GM23248 (cell line): Measurements from ENCODE around the gene LSAMP.

Experiments used
- EZH2 ChIP-seq: fragments of 200-600 bp; sonication (generic); IDR thresholded peaks from 2 replicates; pipeline ENCODE4 v1.6.1; 2018; ENCODE audit warnings: antibody characterized with exemption, mild to moderate bottlenecking; ENCODE audit not compliant: insufficient read depth, poor library complexity, severe bottlenecking
- EZH2phosphoT487 ChIP-seq: fragments of 200-600 bp; sonication (generic); IDR thresholded peaks from 2 replicates; pipeline ENCODE4 v1.6.1; 2018; ENCODE audit warnings: antibody characterized with exemption, moderate library complexity, mild to moderate bottlenecking, low read depth; ENCODE audit not compliant: insufficient read depth

DNA sequence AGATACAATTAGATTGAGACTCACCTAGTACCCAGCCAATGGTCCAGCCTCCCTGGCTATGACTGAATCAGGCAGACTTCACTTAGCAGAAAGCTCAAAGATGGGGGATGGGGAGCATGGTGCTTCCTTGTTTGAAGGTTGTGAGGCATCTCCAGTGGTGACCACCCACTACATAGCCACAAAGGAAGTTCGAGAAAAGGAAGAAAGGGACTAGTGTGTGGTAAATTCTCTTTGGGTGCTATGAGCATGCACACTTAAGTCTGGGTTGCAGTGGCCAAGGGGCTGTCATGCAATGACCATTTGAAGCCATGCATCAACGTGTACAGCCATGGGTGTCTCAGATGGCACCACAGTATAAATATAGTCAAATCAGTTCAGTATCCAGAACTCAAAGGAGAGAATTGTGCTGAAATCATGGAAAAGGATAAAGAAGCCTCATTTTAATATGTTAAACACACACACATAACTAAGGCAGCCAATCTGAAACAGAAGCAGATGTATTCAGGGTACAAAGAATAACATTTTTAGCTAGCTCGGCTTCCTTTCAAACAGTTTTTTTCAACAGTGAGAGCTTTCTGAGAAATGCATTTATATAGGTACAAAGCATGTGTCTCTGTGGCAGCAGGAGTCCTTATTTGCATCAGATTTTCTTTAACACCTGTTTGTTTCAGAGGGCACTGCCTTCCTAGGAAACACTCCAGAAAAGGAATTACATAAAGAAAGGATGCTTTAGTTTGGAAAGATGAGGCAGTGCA, 546.5 kb downstream of the LSAMP start:
- TF ChIP-seq EZH2: no peak
- TF ChIP-seq EZH2phosphoT487: no peak
